NCI-H748 (cell line): Measurements from ENCODE around the gene UQCC5.

Experiments
- DNase-seq: peaks from one replicate; lab custom pipeline; 2025; ENCODE audit not compliant: unreplicated experiment; lab: John Stamatoyannopoulos, UW

The UQCC5 gene

DNA sequence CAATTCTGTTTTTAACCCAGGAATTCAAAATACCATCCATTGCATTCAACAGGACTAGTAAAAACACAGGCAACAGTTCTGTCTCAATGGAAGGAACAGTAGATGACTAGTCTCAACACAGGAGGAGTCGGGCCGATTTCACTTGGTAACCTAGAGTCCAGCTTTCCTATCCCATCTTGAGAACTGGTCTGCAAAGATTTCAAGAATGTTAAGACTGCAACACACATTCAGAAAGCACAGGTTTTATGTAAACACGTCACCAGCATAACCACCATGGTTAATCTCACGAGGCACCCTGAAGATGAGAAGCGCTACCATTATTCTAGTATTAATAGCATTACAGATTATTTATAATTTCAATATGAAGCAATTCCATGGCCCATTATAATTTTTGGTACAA is 22.0 kb downstream of the UQCC5 start:
- no peak for DNase-seq

DNA sequence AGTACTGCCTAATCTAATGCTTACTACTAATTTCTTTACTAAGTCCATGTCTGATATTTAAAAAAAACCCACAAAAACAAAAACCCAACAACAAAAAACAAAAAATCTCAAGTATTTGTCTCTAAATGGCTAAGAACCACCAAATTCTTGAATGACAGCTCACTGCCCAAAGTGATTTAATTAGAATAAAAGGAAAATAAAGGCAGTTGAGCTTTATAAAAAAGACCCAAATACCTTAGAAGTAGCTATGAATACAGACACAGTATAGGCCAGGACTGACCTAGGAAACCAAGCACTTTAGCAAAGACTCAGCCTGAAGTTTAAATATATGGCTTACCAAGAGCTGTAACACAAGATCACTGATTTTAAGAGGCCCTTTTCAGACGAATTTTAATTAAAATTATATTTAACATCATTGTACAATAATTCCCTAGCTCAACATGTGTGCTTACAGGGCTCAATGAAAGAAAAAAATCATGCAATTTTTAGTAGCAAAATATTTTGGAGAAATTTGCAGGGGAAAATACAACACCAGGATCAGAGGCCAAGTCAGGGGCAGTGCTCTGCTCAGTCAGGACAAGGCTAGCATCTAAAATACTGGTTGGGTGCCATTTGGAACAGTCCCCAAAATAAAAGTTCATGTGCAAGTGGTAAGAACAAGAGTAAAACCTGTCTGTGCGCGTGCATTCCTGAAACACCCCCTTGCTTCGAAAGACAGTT is 24.8 kb downstream of the UQCC5 start:
- no peak for DNase-seq

DNA sequence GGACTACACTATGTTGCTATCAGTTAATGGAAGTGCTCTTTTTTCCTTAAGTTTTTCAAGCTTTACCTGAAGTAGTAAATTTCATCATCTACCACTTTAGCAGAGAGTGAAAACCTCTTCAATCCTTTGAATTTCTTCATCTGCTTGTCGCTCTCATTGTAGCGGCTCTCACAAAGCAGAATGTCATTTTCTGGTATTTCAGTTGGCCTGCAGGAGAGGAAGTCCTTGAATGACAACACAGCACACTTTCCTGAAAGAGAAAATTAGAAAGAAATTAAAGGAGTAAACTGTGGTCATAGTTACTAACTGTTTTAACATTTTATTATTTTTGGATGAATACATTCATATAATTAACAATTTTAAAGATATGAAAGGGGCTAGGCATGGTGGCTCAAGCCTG is 27.6 kb downstream of the UQCC5 start:
- DNase-seq = no peak

DNA sequence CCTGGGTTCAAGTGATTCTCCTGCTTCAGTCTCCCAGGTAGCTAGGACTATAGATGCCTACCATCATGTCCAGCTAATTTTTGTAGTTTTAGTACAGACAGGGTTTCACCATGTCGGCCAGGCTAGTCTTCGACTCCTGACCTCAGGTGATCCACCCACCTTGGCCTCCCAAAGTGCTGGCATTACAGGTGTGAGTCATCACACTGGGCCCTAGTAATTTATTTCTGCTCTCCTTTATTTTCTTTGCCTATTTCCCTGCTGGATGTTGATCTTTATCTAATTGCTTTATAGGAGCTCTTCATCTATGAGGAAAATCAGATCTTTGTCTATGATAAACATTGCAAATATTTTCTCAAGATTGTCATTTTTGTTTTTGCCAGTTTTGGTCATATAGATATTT is 31.7 kb downstream of the UQCC5 start:
- no peak for DNase-seq

DNA sequence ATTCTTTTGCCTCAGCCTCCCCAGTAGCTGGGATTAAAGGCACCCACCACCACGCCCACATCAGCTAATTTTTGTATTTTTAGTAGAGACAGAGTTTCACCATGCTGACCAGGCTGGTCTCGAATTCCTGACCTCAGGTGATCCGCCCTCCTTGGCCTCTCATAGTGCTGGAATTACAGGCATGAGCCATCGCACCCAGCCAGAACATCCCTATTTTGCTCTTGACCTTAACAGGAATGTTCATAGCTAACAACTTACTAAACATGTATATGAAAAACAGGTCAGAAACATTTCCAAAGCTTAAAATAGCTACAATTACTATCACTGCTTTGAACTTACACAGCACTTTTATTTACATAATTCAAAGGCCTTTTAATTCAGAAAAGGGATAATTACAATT is 33.7 kb downstream of the UQCC5 start:
- no peak for DNase-seq

DNA sequence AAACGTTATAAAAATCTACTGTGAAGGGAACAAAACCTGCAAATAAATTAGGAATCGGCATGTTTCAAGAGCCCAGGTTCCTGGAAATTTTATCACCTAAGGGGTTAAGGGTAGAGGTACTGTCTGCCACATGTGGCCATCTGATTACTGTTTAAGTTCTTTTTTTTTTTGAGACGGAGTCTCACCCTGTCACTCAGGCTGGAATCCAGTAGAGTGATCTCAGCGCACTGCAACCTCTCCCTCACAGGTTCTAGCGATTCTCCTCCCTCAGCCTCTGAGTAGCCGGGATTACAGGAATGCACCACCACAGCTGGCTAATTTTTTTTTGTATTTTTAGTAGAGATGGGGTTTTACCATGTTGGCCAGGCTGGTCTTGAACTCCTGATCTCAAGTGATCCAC is 35.8 kb downstream of the UQCC5 start:
- DNase-seq = no peak

DNA sequence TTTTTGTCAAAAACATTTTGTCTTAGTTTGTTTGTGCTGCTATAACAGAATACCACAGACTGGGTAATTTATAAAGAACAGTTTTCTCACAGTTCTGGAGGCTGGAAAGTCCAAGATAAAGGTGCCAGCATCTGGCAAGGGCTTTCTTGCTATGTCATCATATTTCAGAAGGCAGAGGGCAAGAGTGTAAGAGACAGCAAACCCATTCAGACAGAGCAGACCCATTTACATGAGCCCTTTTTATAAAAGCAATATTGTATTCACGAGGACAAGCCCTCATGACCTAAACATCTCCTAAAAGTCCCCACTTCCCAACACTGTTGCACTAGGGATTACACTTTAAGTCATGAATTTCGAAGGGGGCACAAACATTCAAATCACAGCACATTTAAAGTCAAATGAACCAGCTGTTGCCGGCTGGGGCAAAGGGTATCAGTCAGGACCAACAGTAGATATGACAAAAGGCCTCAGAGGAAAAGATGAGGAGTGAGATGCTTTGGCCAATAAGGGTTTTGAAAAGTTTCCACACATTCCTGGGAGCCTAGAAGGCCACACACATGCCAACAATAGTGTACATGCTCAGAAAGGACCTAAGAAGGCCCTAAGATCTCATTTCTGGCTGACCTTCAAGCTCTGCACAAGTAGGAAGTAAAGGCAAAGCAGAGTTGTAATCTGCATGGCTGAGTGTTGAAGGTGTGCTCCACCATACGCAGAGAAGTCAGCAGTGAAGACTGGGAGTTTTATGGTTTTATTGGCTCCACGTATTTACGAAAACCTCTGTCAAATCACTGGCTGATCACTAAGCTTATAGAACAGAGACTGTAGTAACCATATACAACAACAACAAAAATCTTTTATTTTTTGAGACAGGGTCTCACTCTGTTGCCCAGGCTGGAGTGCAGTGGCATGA is 37.9 kb downstream of the UQCC5 start:
- DNase-seq = no peak
